Esophagus mucosa (tissue), 1 donor: ENCODE data around the gene DOC2A. TPM values are rescaled to one million over a fixed set of nuclear protein-coding genes. Genes with fewer than 3 reads are reported as not detected.

Source experiments
- ATAC-seq: fragments of 200-7000 bp; cut with Tn5 transposase; one replicate; pipeline ENCODE4 v1.9.1; 2020
- total RNA-seq: library from RNA; stranded (reverse); gene quantifications from one replicate; pipeline ENCODE4 v1.2.4, GENCODE V29; 2023
- donor health status: DM: yes; HTN: yes; CAD: no.

The DOC2A gene
- total RNA-seq, 1 donor from 2014 or later: 0.20 TPM

- no peak for ATAC-seq
These were observed 21.5 kb downstream of the DOC2A start for GRCh38 chr16:29989111-29989858.

- ATAC-seq: no peak
These were observed 22.3 kb downstream of the DOC2A start for GRCh38 chr16:29988346-29989075.

- ATAC-seq: peak; percentile 11
These were observed 23.3 kb downstream of the DOC2A start for GRCh38 chr16:29987371-29988085.

GRCh38 chr16:29986931-29987330, 23.9 kb downstream of the DOC2A start:
- ATAC-seq: no peak

GRCh38 chr16:29986231-29986630, 24.6 kb downstream of the DOC2A start:
- ATAC-seq: no peak

- no peak for ATAC-seq
These were observed 25.5 kb downstream of the DOC2A start for GRCh38 chr16:29985271-29985811.

GRCh38 chr16:29984764-29985147, 26.1 kb downstream of the DOC2A start:
- no peak for ATAC-seq

GRCh38 chr16:29984137-29984763, 26.6 kb downstream of the DOC2A start:
- ATAC-seq: no peak

GRCh38 chr16:29983420-29984136, 27.2 kb downstream of the DOC2A start:
- no peak for ATAC-seq

- no peak for ATAC-seq
These were observed 28.0 kb downstream of the DOC2A start for GRCh38 chr16:29982560-29983419.

GRCh38 chr16:29978564-29979270, 32.1 kb downstream of the DOC2A start:
- no peak for ATAC-seq

- no peak for ATAC-seq
These were observed 32.7 kb downstream of the DOC2A start for GRCh38 chr16:29978081-29978480.

- no peak for ATAC-seq
These were observed 33.6 kb downstream of the DOC2A start for GRCh38 chr16:29977063-29977825.

- no peak for ATAC-seq
These were observed 34.9 kb downstream of the DOC2A start for GRCh38 chr16:29975811-29976511.

GRCh38 chr16:29975134-29975538, 35.7 kb downstream of the DOC2A start:
- no peak for ATAC-seq

- peak; percentile 7 for ATAC-seq
These were observed 36.3 kb downstream of the DOC2A start for GRCh38 chr16:29974291-29975133.

- ATAC-seq: peak; percentile 98
These were observed 37.2 kb downstream of the DOC2A start, which contains the start of gene TAOK2 for GRCh38 chr16:29973384-29974246. Gene TAOK2 (plus strand): TSS chr16:29973868. CDS start chr16:29977773, 3,905 bp downstream.
